Measurements from ENCODE around the gene TSPYL4. TPM values are rescaled to one million over a fixed set of nuclear protein-coding genes. Genes with fewer than 3 reads are reported as not detected.

TSPYL4 gene
- total and polyA plus RNA-seq, 2 of the 8 experiments (the other 6 are each of a cell fraction or from before 2014, with no cell fraction given): 20.5 to 22.6 TPM

GRCh38 chr6:116229287-116229913, 24.5 kb downstream of the TSPYL4 start (continued):
- no peak for TF ChIP-seq ATF2 (IDR thresholded peaks at IDR 0.05; ENCODE audit: low read length)
- peak; percentile 98 for TF ChIP-seq CREB1 (IDR thresholded peaks at IDR 0.05)
- no peak for TF ChIP-seq CBX8 (IDR thresholded peaks at IDR 0.05; ENCODE audit: borderline replicate concordance, low read depth, low read length)
- peak; percentile 62 for TF ChIP-seq MAX (IDR thresholded peaks at IDR 0.05)
- TF ChIP-seq SP4 (IDR thresholded peaks at IDR 0.05; ENCODE audit: low read length): 0 out of 2 replicates have a peak, but pooled peaks have one; percentile 32
- TF ChIP-seq BCL11A (IDR thresholded peaks at IDR 0.05; ENCODE audit: low read depth in 2 of 2, low read length in 2 of 2): no peak
- TF ChIP-seq POU5F1 (IDR thresholded peaks at IDR 0.05; ENCODE audit: low read depth, low read length): no peak
- no peak for TF ChIP-seq NANOG (IDR thresholded peaks at IDR 0.05; ENCODE audit: insufficient read depth, low read depth, low read length, poor library complexity, severe bottlenecking)
- TF ChIP-seq KDM4A (IDR thresholded peaks at IDR 0.05; ENCODE audit: low read depth, low read length, severe bottlenecking): peak; percentile 67
- no peak for TF ChIP-seq MAFK (IDR thresholded peaks at IDR 0.05; ENCODE audit: low read depth, low read length)
- no peak for TF ChIP-seq NRF1 (IDR thresholded peaks at IDR 0.05; ENCODE audit: low read depth, low read length)
- peak; percentile 55 for TF ChIP-seq SRF (IDR thresholded peaks at IDR 0.05; ENCODE audit: low read depth, low read length)
- no peak for TF ChIP-seq SIRT6 (IDR thresholded peaks at IDR 0.05; ENCODE audit: low read length)
- TF ChIP-seq TAF1 (IDR thresholded peaks at IDR 0.05; ENCODE audit: low read depth, low read length): 0 out of 2 replicates have a peak, but pooled peaks have one; percentile 34
- no peak for TF ChIP-seq SP2 (IDR thresholded peaks at IDR 0.05; ENCODE audit: low read length)
- TF ChIP-seq CTCF (IDR thresholded peaks at IDR 0.05; ENCODE audit: control extremely low read depth in 1 of 3, insufficient read depth in 1 of 3, low read depth in 1 of 3, low read length in 3 of 3): no peak
- TF ChIP-seq SP1 (IDR thresholded peaks at IDR 0.05; ENCODE audit: low read depth, low read length): peak; percentile 92
